Measurements from ENCODE around the gene TNS1.

The TNS1 gene

GRCh38 chr2:217959723-217960122 is 43.1 kb downstream of the TNS1 start:
- no peak for TF ChIP-seq CTCF (IDR thresholded peaks at IDR 0.05; ENCODE audit: insufficient read depth, low read depth, low read length, missing control alignments)
- H3K4me3 ChIP-seq (ENCODE audit: low read depth, low read length) = no peak overlapping the region
- no peak for DNase-seq (ENCODE audit: low read depth)

- H3K4me3 ChIP-seq (ENCODE audit: low read depth, low read length) = no peak overlapping the region
- no peak for DNase-seq (ENCODE audit: low read depth)
- TF ChIP-seq CTCF (IDR thresholded peaks at IDR 0.05; ENCODE audit: insufficient read depth, low read depth, low read length, missing control alignments) = no peak
Measured at GRCh38 chr2:217958884-217959225, 43.9 kb downstream of the TNS1 start.

GRCh38 chr2:217958206-217958883 is 44.5 kb downstream of the TNS1 start:
- H3K4me3 ChIP-seq (ENCODE audit: low read depth, low read length) = no peak overlapping the region
- no peak for DNase-seq (ENCODE audit: low read depth)
- TF ChIP-seq CTCF (IDR thresholded peaks at IDR 0.05; ENCODE audit: insufficient read depth, low read depth, low read length, missing control alignments) = no peak

- no peak for DNase-seq (ENCODE audit: low read depth)
- TF ChIP-seq CTCF (IDR thresholded peaks at IDR 0.05; ENCODE audit: insufficient read depth, low read depth, low read length, missing control alignments) = no peak
- no peak overlapping the region for H3K4me3 ChIP-seq (ENCODE audit: low read depth, low read length)
Measured at GRCh38 chr2:217956586-217957457, 46.0 kb downstream of the TNS1 start.

GRCh38 chr2:217955881-217956493 is 46.8 kb downstream of the TNS1 start:
- no peak for TF ChIP-seq CTCF (IDR thresholded peaks at IDR 0.05; ENCODE audit: insufficient read depth, low read depth, low read length, missing control alignments)
- no peak for DNase-seq (ENCODE audit: low read depth)

GRCh38 chr2:217954971-217955740 is 47.6 kb downstream of the TNS1 start:
- no peak overlapping the region for H3K4me3 ChIP-seq (ENCODE audit: low read depth, low read length)
- no peak for DNase-seq (ENCODE audit: low read depth)
- no peak for TF ChIP-seq CTCF (IDR thresholded peaks at IDR 0.05; ENCODE audit: insufficient read depth, low read depth, low read length, missing control alignments)

More at GRCh38 chr2:217955881-217956493, 46.8 kb downstream of the TNS1 start:
- H3K4me3 ChIP-seq (ENCODE audit: low read depth, low read length) = no peak overlapping the region

Measured in GM12865 (cell line).